ENCODE measurements around the gene RAB1A. TPM values are rescaled to one million over a fixed set of nuclear protein-coding genes. Genes with fewer than 3 reads are reported as not detected.

The RAB1A gene
- total RNA-seq, 1 donor from 2014 or later: 46.4 TPM

DNA sequence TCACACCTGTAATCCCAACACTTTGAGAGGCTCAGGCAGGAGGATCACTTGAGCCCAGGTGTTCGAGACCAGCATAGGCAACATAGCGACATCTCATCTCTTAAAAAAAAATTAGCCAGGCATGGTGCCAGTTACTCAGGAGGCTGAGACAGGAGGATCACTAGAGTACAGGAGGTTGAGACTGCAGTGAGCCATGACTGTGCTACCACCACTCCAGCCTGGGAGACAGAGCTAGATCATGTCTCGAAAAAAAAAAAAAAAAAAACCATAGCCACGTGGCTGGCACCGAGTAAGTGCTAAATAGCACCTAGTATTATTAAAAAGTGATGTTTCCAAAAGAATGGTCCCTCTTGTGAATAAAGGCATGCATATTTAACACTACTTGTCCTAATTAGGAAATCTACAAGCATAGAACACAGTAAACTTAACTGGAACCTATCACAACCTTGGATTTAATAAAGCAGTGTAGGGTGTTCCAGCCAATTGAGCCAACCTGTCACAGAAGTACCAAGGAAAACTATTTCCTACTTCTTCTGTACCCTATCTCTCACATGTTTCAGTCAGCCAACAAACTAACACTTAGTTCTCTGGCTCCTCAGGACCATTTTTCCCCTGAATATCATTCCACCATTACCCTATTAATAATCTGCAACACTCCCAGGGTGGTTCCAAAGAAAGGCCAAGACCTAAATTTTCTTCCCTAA lies 8.8 kb downstream of the RAB1A start:
- Mint-ChIP-seq H3K36me3 (ENCODE audit: low read depth) (peaks cover 12% of the 10 kb centered on the region), H3K9me3 (no peaks in the 10 kb centered on the region), H3K27me3 (no peaks in the 10 kb centered on the region), H3K4me3 (no peak overlapping the region), H3K4me1 (peaks cover 68% of the 10 kb centered on the region), H3K27ac (no peak overlapping the region)
- CTCF ChIA-PET: no interaction called here
- POLR2A ChIA-PET: interaction anchor here (2.0 kb wide), 1 partner anchor 8 kb away, joined by 16 read pairs; the partner anchor contains the start of gene RAB1A
- TF ChIP-seq, protein P1, sequence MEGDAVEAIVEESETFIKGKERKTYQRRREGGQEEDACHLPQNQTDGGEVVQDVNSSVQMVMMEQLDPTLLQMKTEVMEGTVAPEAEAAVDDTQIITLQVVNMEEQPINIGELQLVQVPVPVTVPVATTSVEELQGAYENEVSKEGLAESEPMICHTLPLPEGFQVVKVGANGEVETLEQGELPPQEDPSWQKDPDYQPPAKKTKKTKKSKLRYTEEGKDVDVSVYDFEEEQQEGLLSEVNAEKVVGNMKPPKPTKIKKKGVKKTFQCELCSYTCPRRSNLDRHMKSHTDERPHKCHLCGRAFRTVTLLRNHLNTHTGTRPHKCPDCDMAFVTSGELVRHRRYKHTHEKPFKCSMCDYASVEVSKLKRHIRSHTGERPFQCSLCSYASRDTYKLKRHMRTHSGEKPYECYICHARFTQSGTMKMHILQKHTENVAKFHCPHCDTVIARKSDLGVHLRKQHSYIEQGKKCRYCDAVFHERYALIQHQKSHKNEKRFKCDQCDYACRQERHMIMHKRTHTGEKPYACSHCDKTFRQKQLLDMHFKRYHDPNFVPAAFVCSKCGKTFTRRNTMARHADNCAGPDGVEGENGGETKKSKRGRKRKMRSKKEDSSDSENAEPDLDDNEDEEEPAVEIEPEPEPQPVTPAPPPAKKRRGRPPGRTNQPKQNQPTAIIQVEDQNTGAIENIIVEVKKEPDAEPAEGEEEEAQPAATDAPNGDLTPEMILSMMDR (IDR thresholded peaks at IDR 0.05): no peak
- intact Hi-C loops (cut with micrococcal nuclease): loop anchor here (2.0 kb wide), 1 partner anchor 18 kb away; no protein-coding TSS in a partner anchor
- ATAC-seq (ENCODE audit: low read depth) (no peak), DNase-seq (no peak)

DNA sequence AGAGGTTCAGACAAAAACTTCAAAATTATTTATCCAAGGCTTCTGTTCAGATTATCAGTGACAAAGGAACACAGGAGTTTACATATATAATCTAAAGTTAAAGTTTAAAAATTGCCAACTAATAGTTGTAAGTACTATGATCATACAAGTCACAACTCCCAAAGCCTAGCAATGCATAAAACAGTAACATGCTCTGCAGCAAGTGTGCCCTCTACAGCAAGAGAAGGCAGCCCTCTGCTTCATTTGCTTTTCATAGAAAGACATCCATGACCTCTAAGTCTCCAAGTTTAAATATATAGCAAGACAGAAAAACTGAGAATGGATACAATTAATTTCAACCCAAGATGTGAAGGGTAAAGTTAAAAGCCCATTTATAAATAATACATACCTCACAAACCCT lies 13.3 kb downstream of the RAB1A start:
- Mint-ChIP-seq H3K4me3 (no peak overlapping the region), H3K9me3 (no peaks in the 10 kb centered on the region), H3K36me3 (ENCODE audit: low read depth) (peaks cover 16% of the 10 kb centered on the region), H3K27ac (no peak overlapping the region), H3K4me1 (peaks cover 70% of the 10 kb centered on the region), H3K27me3 (no peaks in the 10 kb centered on the region)
- CTCF ChIA-PET: no interaction called here
- TF ChIP-seq, protein P1 (IDR thresholded peaks at IDR 0.05): no peak
- intact Hi-C loops (cut with micrococcal nuclease): loop anchor here (2.0 kb wide), 1 partner anchor 14 kb away; the partner anchor contains the start of gene RAB1A
- POLR2A ChIA-PET: interaction anchor here (0.6 to 1.2 kb wide), 2 partner anchors 13 to 131 kb away, joined by 3 to 10 read pairs; partner anchors contain the start of gene RAB1A
- DNase-seq (no peak), ATAC-seq (ENCODE audit: low read depth) (no peak)

DNA sequence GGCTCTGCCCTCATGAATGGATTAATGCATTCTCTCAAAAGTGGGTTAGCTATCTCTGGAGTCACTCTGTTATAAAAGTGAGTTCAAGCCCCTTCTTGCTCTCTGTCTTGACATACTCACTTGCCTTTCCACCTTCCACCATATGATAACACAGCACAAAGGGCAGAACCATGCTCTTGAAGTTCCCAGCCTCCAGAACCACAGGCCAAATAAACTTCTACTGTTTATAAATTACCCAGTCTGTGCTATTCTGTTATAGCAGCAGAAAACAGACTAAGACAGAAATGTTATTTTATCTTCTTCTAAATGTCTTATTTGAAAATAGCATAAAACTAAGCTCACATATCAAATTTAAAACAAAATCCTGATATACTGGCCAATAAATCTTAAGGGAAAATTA lies 15.0 kb downstream of the RAB1A start:
- peaks cover 21% of the 10 kb centered on the region for H3K36me3 Mint-ChIP-seq (ENCODE audit: low read depth)
- H3K9me3 Mint-ChIP-seq: no peaks in the 10 kb centered on the region
- H3K4me1 Mint-ChIP-seq: peaks cover 64% of the 10 kb centered on the region
- intact Hi-C loops (cut with micrococcal nuclease): no loop called here
- ChIA-PET POLR2A (interaction anchor here (1.4 kb wide), 1 partner anchor 15 kb away, joined by 5 read pairs; the partner anchor contains the start of gene RAB1A), CTCF (no interaction called here)
- TF ChIP-seq, protein P1 (IDR thresholded peaks at IDR 0.05): no peak
- H3K4me3 Mint-ChIP-seq: no peak overlapping the region
- no peak overlapping the region for H3K27ac Mint-ChIP-seq
- no peak for DNase-seq
- H3K27me3 Mint-ChIP-seq: no peaks in the 10 kb centered on the region
- ATAC-seq (ENCODE audit: low read depth): no peak

- no peak for ATAC-seq (ENCODE audit: low read depth)
- Mint-ChIP-seq H3K27ac (no peak overlapping the region), H3K4me1 (peaks cover 63% of the 10 kb centered on the region), H3K9me3 (no peaks in the 10 kb centered on the region), H3K36me3 (ENCODE audit: low read depth) (peaks cover 22% of the 10 kb centered on the region), H3K4me3 (no peak overlapping the region), H3K27me3 (no peaks in the 10 kb centered on the region)
- intact Hi-C loops (cut with micrococcal nuclease): no loop called here
- no peak for DNase-seq
- ChIA-PET CTCF (no interaction called here), POLR2A (interaction anchor here (1.4 to 1.7 kb wide), 2 partner anchors 15 to 16 kb away, joined by 4 to 5 read pairs; partner anchors contain the start of gene RAB1A)
- TF ChIP-seq, protein P1 (IDR thresholded peaks at IDR 0.05): no peak
Observed at GRCh38 chr2:65113816-65114215, 16.1 kb downstream of the RAB1A start.

GRCh38 chr2:65113229-65113628 lies 16.7 kb downstream of the RAB1A start:
- CTCF ChIA-PET: no interaction called here
- H3K27ac Mint-ChIP-seq: no peak overlapping the region
- TF ChIP-seq, protein P1 (IDR thresholded peaks at IDR 0.05): no peak
- H3K4me3 Mint-ChIP-seq: no peak overlapping the region
- ATAC-seq (ENCODE audit: low read depth) (no peak), DNase-seq (no peak)
- no peaks in the 10 kb centered on the region for H3K9me3 Mint-ChIP-seq
- H3K27me3 Mint-ChIP-seq: no peaks in the 10 kb centered on the region
- H3K36me3 Mint-ChIP-seq (ENCODE audit: low read depth): peaks cover 22% of the 10 kb centered on the region
- peaks cover 64% of the 10 kb centered on the region for H3K4me1 Mint-ChIP-seq
- intact Hi-C loops (cut with micrococcal nuclease): no loop called here
- POLR2A ChIA-PET: interaction anchor here (1.7 kb wide), 1 partner anchor 16 kb away, joined by 4 read pairs; no protein-coding TSS in a partner anchor
